ENCODE results near the gene SCN3A.

Gene SCN3A

DNA sequence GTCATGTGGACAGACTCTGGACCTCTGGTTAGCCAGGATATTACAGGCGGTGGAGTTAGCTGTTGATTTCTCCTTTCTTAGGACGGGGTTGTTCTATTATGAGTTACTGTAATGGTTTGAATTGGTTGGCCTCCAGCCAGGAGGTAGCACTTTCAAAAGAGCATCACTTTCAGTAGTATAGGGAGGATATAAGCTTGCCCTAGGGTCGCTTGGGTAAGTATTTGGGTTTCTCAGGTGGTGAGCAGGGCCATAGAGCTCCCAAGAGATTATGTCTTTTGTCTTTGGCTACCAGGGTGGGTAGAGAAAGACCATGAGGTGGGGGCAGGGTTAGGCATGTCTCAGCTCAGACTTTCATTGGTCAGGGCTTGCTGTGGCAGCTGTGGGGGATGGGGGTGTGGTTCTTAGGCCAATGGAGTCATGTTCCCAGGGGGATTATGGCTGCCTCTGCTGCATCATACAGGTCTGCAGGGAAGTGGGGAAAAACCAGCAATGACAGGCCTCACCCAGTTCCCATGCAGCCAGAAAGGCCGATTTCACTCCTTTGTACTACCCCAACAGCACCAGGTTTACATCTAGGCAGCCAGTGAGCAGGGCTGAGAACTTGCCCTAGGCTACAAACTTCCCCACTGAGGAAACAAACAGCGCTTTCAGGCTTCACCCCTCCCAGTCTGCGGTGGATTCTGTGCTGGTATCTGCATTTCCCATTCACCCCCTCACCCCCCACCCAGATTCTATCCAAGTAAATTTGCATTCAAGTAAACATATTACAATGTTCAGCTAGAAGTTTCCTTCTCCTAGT, 159.1 kb downstream of the SCN3A start:
- no peak for FAIRE-seq
